Measurements from ENCODE around the gene EEF1A1. TPM values are rescaled to one million over a fixed set of nuclear protein-coding genes. Genes with fewer than 3 reads are reported as not detected.

EEF1A1 gene
- total RNA-seq, 1 experiment from 2014 or later, result 12,560 TPM

DNA sequence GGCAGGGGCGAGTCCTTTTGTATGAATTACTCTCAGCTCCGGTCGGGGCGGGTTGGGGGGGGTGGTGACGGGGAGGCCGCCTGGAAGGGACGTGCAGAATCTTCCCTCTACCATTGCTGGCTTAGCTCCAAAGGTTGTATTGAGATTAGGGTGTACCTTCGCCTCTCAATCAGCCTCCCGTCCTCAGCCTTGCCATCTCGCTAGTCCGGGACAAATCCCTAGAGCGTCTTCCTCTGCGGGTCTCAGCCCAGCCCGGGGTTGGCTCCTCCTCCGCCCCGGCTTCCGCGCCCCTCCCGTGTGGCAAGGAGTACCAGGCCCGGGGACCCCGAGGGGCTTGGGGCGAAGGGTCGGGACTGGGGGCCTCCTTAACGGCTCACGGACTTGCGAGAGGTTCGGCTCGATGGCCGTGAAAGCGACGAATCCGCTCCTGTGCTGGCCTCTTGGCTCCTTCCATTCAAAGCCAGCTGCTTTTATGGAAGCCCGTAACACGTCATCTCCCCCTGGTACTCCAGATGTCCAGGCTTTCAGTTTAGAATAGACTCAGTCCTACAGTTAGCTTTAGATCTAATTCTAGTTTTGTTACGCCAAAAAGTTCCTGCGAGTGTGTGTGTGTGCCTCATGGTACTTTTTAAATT lies 636 bp upstream of the EEF1A1 start:
- peak; percentile 60 for ATAC-seq
- ChIA-PET POLR2A (interaction anchor here (0.6 to 5.2 kb wide), 26 partner anchors 7 to 136 kb away, joined by 3 to 68 read pairs (median 8); partner anchors contain the start of genes MTO1 and SLC17A5), RAD21 (ENCODE audit: low non-redundant PET in 1 of 2, low total read pairs in 2 of 2, uncharacterized antibody in 2 of 2, unreplicated experiment in 2 of 2) (interaction anchor here (0.9 to 1.0 kb wide), 2 partner anchors 59 to 90 kb away, joined by 3 read pairs; no protein-coding TSS in a partner anchor), CTCF (interaction anchor here (0.9 to 1.3 kb wide), 4 partner anchors 44 to 132 kb away, joined by 3 to 4 read pairs (median 3); no protein-coding TSS in a partner anchor)
- TF ChIP-seq, protein P1, sequence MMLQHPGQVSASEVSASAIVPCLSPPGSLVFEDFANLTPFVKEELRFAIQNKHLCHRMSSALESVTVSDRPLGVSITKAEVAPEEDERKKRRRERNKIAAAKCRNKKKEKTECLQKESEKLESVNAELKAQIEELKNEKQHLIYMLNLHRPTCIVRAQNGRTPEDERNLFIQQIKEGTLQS (IDR thresholded peaks at IDR 0.05), result no peak
- no peak for TF ChIP-seq CEBPB (IDR thresholded peaks at IDR 0.05; ENCODE audit: low read depth)
- no peak for TF ChIP-seq RAD21 (IDR thresholded peaks at IDR 0.05; ENCODE audit: low read depth)
- TF ChIP-seq EGR1 (IDR thresholded peaks at IDR 0.05; ENCODE audit: low read depth), result no peak
- no peak for TF ChIP-seq EZH2 (IDR thresholded peaks at IDR 0.05)
- TF ChIP-seq, protein P2, sequence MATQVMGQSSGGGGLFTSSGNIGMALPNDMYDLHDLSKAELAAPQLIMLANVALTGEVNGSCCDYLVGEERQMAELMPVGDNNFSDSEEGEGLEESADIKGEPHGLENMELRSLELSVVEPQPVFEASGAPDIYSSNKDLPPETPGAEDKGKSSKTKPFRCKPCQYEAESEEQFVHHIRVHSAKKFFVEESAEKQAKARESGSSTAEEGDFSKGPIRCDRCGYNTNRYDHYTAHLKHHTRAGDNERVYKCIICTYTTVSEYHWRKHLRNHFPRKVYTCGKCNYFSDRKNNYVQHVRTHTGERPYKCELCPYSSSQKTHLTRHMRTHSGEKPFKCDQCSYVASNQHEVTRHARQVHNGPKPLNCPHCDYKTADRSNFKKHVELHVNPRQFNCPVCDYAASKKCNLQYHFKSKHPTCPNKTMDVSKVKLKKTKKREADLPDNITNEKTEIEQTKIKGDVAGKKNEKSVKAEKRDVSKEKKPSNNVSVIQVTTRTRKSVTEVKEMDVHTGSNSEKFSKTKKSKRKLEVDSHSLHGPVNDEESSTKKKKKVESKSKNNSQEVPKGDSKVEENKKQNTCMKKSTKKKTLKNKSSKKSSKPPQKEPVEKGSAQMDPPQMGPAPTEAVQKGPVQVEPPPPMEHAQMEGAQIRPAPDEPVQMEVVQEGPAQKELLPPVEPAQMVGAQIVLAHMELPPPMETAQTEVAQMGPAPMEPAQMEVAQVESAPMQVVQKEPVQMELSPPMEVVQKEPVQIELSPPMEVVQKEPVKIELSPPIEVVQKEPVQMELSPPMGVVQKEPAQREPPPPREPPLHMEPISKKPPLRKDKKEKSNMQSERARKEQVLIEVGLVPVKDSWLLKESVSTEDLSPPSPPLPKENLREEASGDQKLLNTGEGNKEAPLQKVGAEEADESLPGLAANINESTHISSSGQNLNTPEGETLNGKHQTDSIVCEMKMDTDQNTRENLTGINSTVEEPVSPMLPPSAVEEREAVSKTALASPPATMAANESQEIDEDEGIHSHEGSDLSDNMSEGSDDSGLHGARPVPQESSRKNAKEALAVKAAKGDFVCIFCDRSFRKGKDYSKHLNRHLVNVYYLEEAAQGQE (IDR thresholded peaks at IDR 0.05; ENCODE audit: low read depth), result no peak
- TF ChIP-seq SRF (IDR thresholded peaks at IDR 0.05; ENCODE audit: low read depth), result no peak
- TF ChIP-seq CTCF (IDR thresholded peaks at IDR 0.05 in 2 of 3, conservative IDR thresholded peaks at IDR 0.05 in 1 of 3; ENCODE audit: borderline replicate concordance in 1 of 3, insufficient read depth in 1 of 3, low read depth in 2 of 3, low read length in 2 of 3), result no peak
- TF ChIP-seq FOSL1 (IDR thresholded peaks at IDR 0.05; ENCODE audit: low read depth), result no peak
- TF ChIP-seq SIN3A (IDR thresholded peaks at IDR 0.05; ENCODE audit: low read depth), result no peak
- no peak for TF ChIP-seq TCF7L2 (IDR thresholded peaks at IDR 0.05; ENCODE audit: borderline replicate concordance, extremely low read depth, insufficient read depth, insufficient read length)
- no peak for TF ChIP-seq JUND (IDR thresholded peaks at IDR 0.05)
- TF ChIP-seq ZNF274 (IDR thresholded peaks at IDR 0.05; ENCODE audit: low read depth, low read length), result no peak
- TF ChIP-seq CBX3 (IDR thresholded peaks at IDR 0.05; ENCODE audit: low read depth), result no peak
- no peak for TF ChIP-seq POLR2A (IDR thresholded peaks at IDR 0.05; ENCODE audit: borderline replicate concordance, extremely low read depth, insufficient read depth, insufficient read length)
- TF ChIP-seq YY1 (IDR thresholded peaks at IDR 0.05; ENCODE audit: extremely low read depth, insufficient replicate concordance, low read depth, low read length), result no peak
- H3K27ac ChIP-seq (ENCODE audit: low read depth, low read length), result peak overlapping the region; percentile 97
- TSS peak; percentile 86 for BruUV-seq (replicated peaks)
- no peaks in the 10 kb centered on the region for H3K9me3 ChIP-seq (ENCODE audit: control insufficient read depth in 1 of 2, insufficient read depth in 1 of 2, low read depth in 1 of 2, low read length in 2 of 2)
- H3K27me3 ChIP-seq (ENCODE audit: insufficient read depth, low read length), result no peaks in the 10 kb centered on the region
- no peaks in the 10 kb centered on the region for H3K9me2 ChIP-seq (ENCODE audit: insufficient read depth)
- peaks cover 9% of the 10 kb centered on the region; the same call in 1 of the 2 replicates for H4K20me1 ChIP-seq (ENCODE audit: insufficient read depth)
- peaks cover 18 to 52% of the 10 kb centered on the region in 2 experiments; a peak in 3 of 4 replicates for H3K4me1 ChIP-seq (ENCODE audit: control insufficient read depth in 1 of 2, insufficient read depth in 2 of 2, low read length in 2 of 2)
- peak overlapping the region; percentile 91 to 99 for H3K4me3 ChIP-seq (replicated peaks in 1 of 2; ENCODE audit: low read depth in 1 of 2, low read length in 2 of 2)
- H3K9ac ChIP-seq (ENCODE audit: low read length), result peak overlapping the region; percentile 100
- peak overlapping the region; percentile 92 for H3K4me2 ChIP-seq (ENCODE audit: low read length)
- intact Hi-C loops (cut with micrococcal nuclease), result loop anchor here (1.0 to 5.0 kb wide), 4 partner anchors 46 to 131 kb away; no protein-coding TSS in a partner anchor
- no peak overlapping the region for H2AFZ ChIP-seq (ENCODE audit: low read depth, low read length, poor library complexity, severe bottlenecking)
- peaks cover 52% of the 10 kb centered on the region for H3K79me2 ChIP-seq (ENCODE audit: insufficient read depth, low read length)
- H3K36me3 ChIP-seq (ENCODE audit: control insufficient read depth in 1 of 2, insufficient read depth in 2 of 2, low read length in 2 of 2), result peaks cover 16 to 39% of the 10 kb centered on the region in 2 experiments
- no peak for DNase-seq (ENCODE audit: low read depth, low spot score)
